Stomach (tissue), 9 donors: ENCODE data around the gene GPATCH1. TPM values are rescaled to one million over a fixed set of nuclear protein-coding genes. Genes with fewer than 3 reads are reported as not detected.

Experiments used
- DNase-seq, 2 donors: peaks; one replicate each; pipeline versions ENCODE4 v3.0.0 to v3.0.0-alpha.2; 2013 to 2019
- H3K27ac ChIP-seq, 5 donors: fragments of 200-600 bp in 4 of 5; sonication (generic) in 4 of 5; one replicate each; pipeline ENCODE4 v1.5.1; 2013 to 2019; ENCODE audit warnings: mild to moderate bottlenecking in 1 of 5, moderate library complexity in 1 of 5
- H3K27me3 ChIP-seq, 3 donors: fragments of 200-600 bp; sonication (generic); one replicate each; pipeline ENCODE4 v1.5.1; 2017 to 2019; ENCODE audit warnings: mixed run types in 1 of 3
- H3K36me3 ChIP-seq, 4 donors: fragments of 200-600 bp; sonication (generic); 1 replicate in 3 of 4; 2 replicates in 1 of 4; pipeline ENCODE4 v1.5.1; 2016 to 2019
- H3K4me1 ChIP-seq, 4 donors: fragments of 200-600 bp; sonication (generic); one replicate each; pipeline ENCODE4 v1.5.1; 2016 to 2019
- H3K4me3 ChIP-seq, 4 donors: fragments of 200-600 bp; sonication (generic) in 3 of 4; one replicate each; pipeline ENCODE4 v1.5.1; 2016 to 2019; ENCODE audit warnings: mild to moderate bottlenecking in 1 of 4
- H3K9me3 ChIP-seq, 4 donors: fragments of 200-600 bp; sonication (generic); one replicate each; pipeline ENCODE4 v1.5.1; 2016 to 2019
- CTCF ChIP-seq, 7 experiments: fragments of 450-650 bp in 4 of 7; fragments of 200-600 bp in 3 of 7; sonication (generic) in 3 of 7; IDR thresholded peaks; one replicate each; pipeline ENCODE4 v1.5.1; 2016 to 2019; ENCODE audit warnings: antibody characterized with exemption in 7 of 7, control low read depth in 2 of 7, mild to moderate bottlenecking in 1 of 7
- EP300 ChIP-seq: sonication (generic); formaldehyde crosslinking; IDR thresholded peaks from one replicate; pipeline ENCODE4 v1.6.1; 2017; ENCODE audit warnings: antibody characterized with exemption
- POLR2A ChIP-seq, 4 donors: fragments of 450-650 bp; IDR thresholded peaks; one replicate each; pipeline ENCODE4 v1.6.1; 2016; ENCODE audit warnings: antibody characterized with exemption in 4 of 4, control low read depth in 2 of 4, mild to moderate bottlenecking in 1 of 4, moderate library complexity in 1 of 4
- POLR2AphosphoS5 ChIP-seq, 3 donors: sonication (generic); formaldehyde crosslinking; IDR thresholded peaks; one replicate each; pipeline ENCODE4 v1.6.1; 2016; ENCODE audit warnings: antibody characterized with exemption in 3 of 3
- WGBS, 5 donors: extraction: QIAGEN DNeasy Blood & Tissue Kit in 3 of 5; methylation state at CpG; one replicate each; pipeline versions ENCODE4 v1.1.5 to v1.1.7; 2013 to 2018; 5-methylcytosine and 5-hydroxymethylcytosine counted together
- intact Hi-C: fragments of 100-400 bp; cut with DNase I; formaldehyde crosslinking; loops from one replicate; pipeline ENCODE4 v1.15.1; 2023; ENCODE audit warnings: low total_unique reads
- polyA plus RNA-seq, 3 donors: library from polyadenylated mRNA; stranded (reverse); fragments of 200-250 nt; gene quantifications; one replicate each; pipeline ENCODE4 v1.2.3, GENCODE V29; 2013
- total RNA-seq, 5 donors: library from RNA; depleted of rRNA; stranded (reverse); fragments of >200 nt; gene quantifications; one replicate each; pipeline versions ENCODE4 v1.1.0 to v1.2.3, GENCODE V29; 2014 to 2016
- donor health status: healthy with polysubstance abuse.
- donor health status: Bipolar disorder and iron deficiency.
- donor health status: healthy.

GPATCH1 gene
- total and polyA plus RNA-seq, 8 donors: 1.2 to 31.5 (median 5.6) TPM

GRCh38 chr19:33102893-33103292 is 21.9 kb downstream of the GPATCH1 start:
- H3K4me3 ChIP-seq: no peak overlapping the region
- TF ChIP-seq CTCF (IDR thresholded peaks at IDR 0.05) (no peak), POLR2AphosphoS5 (IDR thresholded peaks at IDR 0.05) (no peak), POLR2A (IDR thresholded peaks at IDR 0.05) (no peak), EP300 (no peak)
- H3K9me3 ChIP-seq: no peaks in the 10 kb centered on the region
- peaks cover 33 to 99% (median 86%) of the 10 kb centered on the region in 4 donors for H3K36me3 ChIP-seq
- H3K4me1 ChIP-seq: no peaks in the 10 kb centered on the region
- DNase-seq: no peak
- no peak overlapping the region for H3K27ac ChIP-seq
- 74 to 87% (median 79%) methylated on average over 6 of the region's 6 CpGs for WGBS, 5 donors
- intact Hi-C loops: no loop called here
- no peaks in the 10 kb centered on the region for H3K27me3 ChIP-seq

GRCh38 chr19:33108161-33108560 is 27.2 kb downstream of the GPATCH1 start:
- Histone ChIP-seq H3K27ac (no peak overlapping the region), H3K4me1 (no peaks in the 10 kb centered on the region), H3K27me3 (no peaks in the 10 kb centered on the region), H3K36me3 (peaks cover 58 to 100% (median 91%) of the 10 kb centered on the region in 4 donors), H3K9me3 (no peaks in the 10 kb centered on the region), H3K4me3 (no peak overlapping the region)
- 91 to 96% (median 95%) methylated on average over 10 of the region's 10 CpGs for WGBS, 5 donors
- intact Hi-C loops: no loop called here
- no peak for TF ChIP-seq EP300
- TF ChIP-seq POLR2AphosphoS5 (IDR thresholded peaks at IDR 0.05): no peak
- no peak for TF ChIP-seq POLR2A (IDR thresholded peaks at IDR 0.05)
- TF ChIP-seq CTCF (IDR thresholded peaks at IDR 0.05): no peak
- DNase-seq: no peak

GRCh38 chr19:33110137-33110910 is 29.3 kb downstream of the GPATCH1 start:
- no peak for TF ChIP-seq EP300
- TF ChIP-seq POLR2AphosphoS5 (IDR thresholded peaks at IDR 0.05): no peak
- TF ChIP-seq CTCF (IDR thresholded peaks at IDR 0.05): no peak
- TF ChIP-seq POLR2A (IDR thresholded peaks at IDR 0.05): no peak
- 50 to 74% (median 62%) methylated on average over 9 of the region's 9 CpGs for WGBS, 5 donors
- no peak overlapping the region for H3K4me3 ChIP-seq
- no peaks in the 10 kb centered on the region for H3K9me3 ChIP-seq
- intact Hi-C loops: no loop called here
- peaks cover 69 to 100% (median 100%) of the 10 kb centered on the region in 4 donors for H3K36me3 ChIP-seq
- no peak for DNase-seq
- no peak overlapping the region for H3K27ac ChIP-seq
- no peaks in the 10 kb centered on the region for H3K27me3 ChIP-seq
- H3K4me1 ChIP-seq: no peaks in the 10 kb centered on the region

GRCh38 chr19:33111587-33111986 is 30.6 kb downstream of the GPATCH1 start:
- 94 to 98% (median 96%) methylated on average over 11 of the region's 11 CpGs for WGBS, 5 donors
- TF ChIP-seq POLR2AphosphoS5 (IDR thresholded peaks at IDR 0.05): no peak
- TF ChIP-seq CTCF (IDR thresholded peaks at IDR 0.05): no peak
- no peak for TF ChIP-seq POLR2A (IDR thresholded peaks at IDR 0.05)
- no peak for TF ChIP-seq EP300
- Histone ChIP-seq H3K27ac (no peak overlapping the region), H3K4me1 (no peaks in the 10 kb centered on the region), H3K9me3 (no peaks in the 10 kb centered on the region), H3K4me3 (no peak overlapping the region), H3K36me3 (peaks cover 64 to 100% (median 100%) of the 10 kb centered on the region in 4 donors), H3K27me3 (no peaks in the 10 kb centered on the region)
- DNase-seq: no peak
- intact Hi-C loops: no loop called here
